Rectal smooth muscle tissue (tissue), 1 donor: ENCODE data around the gene NXPH3.
"Not testable (repeated sequence)": the region's sequence is repeated elsewhere in the genome, so short reads cannot be mapped to it uniquely, and the experiment has no call there.

Experiments
- H3K27ac ChIP-seq: one replicate; pipeline ENCODE4 v1.7.0; 2013; ENCODE audit warnings: low read depth, low read length, inconsistent platforms
- H3K27me3 ChIP-seq: one replicate; pipeline ENCODE4 v1.7.0; 2013; ENCODE audit warnings: low read length; ENCODE audit not compliant: control insufficient read depth, insufficient read depth
- H3K36me3 ChIP-seq: one replicate; pipeline ENCODE4 v1.7.0; 2013; ENCODE audit warnings: low read length; ENCODE audit not compliant: control insufficient read depth, insufficient read depth
- H3K4me1 ChIP-seq: one replicate; pipeline ENCODE4 v1.7.0; 2013; ENCODE audit warnings: low read length; ENCODE audit not compliant: control insufficient read depth, insufficient read depth
- H3K4me3 ChIP-seq: one replicate; pipeline ENCODE4 v1.7.0; 2013; ENCODE audit warnings: low read length
- H3K9ac ChIP-seq: one replicate; pipeline ENCODE4 v1.7.0; 2013; ENCODE audit warnings: low read length

NXPH3 gene

GRCh38 chr17:49549311-49549605 lies 26.4 kb upstream of the NXPH3 start:
- Histone ChIP-seq H3K4me3 (no peak overlapping the region), H3K9ac (no peak overlapping the region), H3K27me3 (no peaks in the 10 kb centered on the region), H3K4me1 (no peaks in the 10 kb centered on the region), H3K36me3 (no peaks in the 10 kb centered on the region), H3K27ac (no peak overlapping the region)

GRCh38 chr17:49549691-49550678 lies 25.7 kb upstream of the NXPH3 start:
- H3K4me1 ChIP-seq: no peaks in the 10 kb centered on the region
- no peaks in the 10 kb centered on the region for H3K27me3 ChIP-seq
- no peaks in the 10 kb centered on the region for H3K36me3 ChIP-seq
- H3K27ac ChIP-seq: no peak overlapping the region
- no peak overlapping the region for H3K9ac ChIP-seq
- H3K4me3 ChIP-seq: no peak overlapping the region

GRCh38 chr17:49550764-49551163 lies 24.9 kb upstream of the NXPH3 start:
- H3K27me3 ChIP-seq, H3K4me3 ChIP-seq, H3K9ac ChIP-seq, H3K4me1 ChIP-seq, H3K36me3 ChIP-seq, H3K27ac ChIP-seq: not testable (repeated sequence)

- Histone ChIP-seq H3K27ac (no peak overlapping the region), H3K4me3 (no peak overlapping the region), H3K4me1 (no peaks in the 10 kb centered on the region), H3K9ac (no peak overlapping the region), H3K27me3 (no peaks in the 10 kb centered on the region), H3K36me3 (no peaks in the 10 kb centered on the region)
Measured at GRCh38 chr17:49551221-49552069, 24.2 kb upstream of the NXPH3 start.

GRCh38 chr17:49552070-49552751 lies 23.5 kb upstream of the NXPH3 start:
- no peak overlapping the region for H3K9ac ChIP-seq
- no peaks in the 10 kb centered on the region for H3K36me3 ChIP-seq
- no peaks in the 10 kb centered on the region for H3K4me1 ChIP-seq
- H3K27me3 ChIP-seq: no peaks in the 10 kb centered on the region
- no peak overlapping the region for H3K4me3 ChIP-seq
- H3K27ac ChIP-seq: no peak overlapping the region

GRCh38 chr17:49553676-49554335 lies 21.9 kb upstream of the NXPH3 start:
- Histone ChIP-seq H3K27ac (no peak overlapping the region), H3K27me3 (no peaks in the 10 kb centered on the region), H3K9ac (no peak overlapping the region), H3K36me3 (no peaks in the 10 kb centered on the region), H3K4me3 (no peak overlapping the region), H3K4me1 (no peaks in the 10 kb centered on the region)

GRCh38 chr17:49554694-49555494 lies 20.8 kb upstream of the NXPH3 start:
- Histone ChIP-seq H3K4me1 (no peaks in the 10 kb centered on the region), H3K4me3 (no peak overlapping the region), H3K36me3 (no peaks in the 10 kb centered on the region), H3K9ac (no peak overlapping the region), H3K27me3 (no peaks in the 10 kb centered on the region), H3K27ac (no peak overlapping the region)

- Histone ChIP-seq H3K9ac (no peak overlapping the region), H3K4me3 (no peak overlapping the region), H3K36me3 (no peaks in the 10 kb centered on the region), H3K27ac (no peak overlapping the region), H3K27me3 (no peaks in the 10 kb centered on the region), H3K4me1 (no peaks in the 10 kb centered on the region)
Measured at GRCh38 chr17:49555495-49556222, 20.0 kb upstream of the NXPH3 start.

- Histone ChIP-seq H3K4me1 (no peaks in the 10 kb centered on the region), H3K27me3 (no peaks in the 10 kb centered on the region), H3K36me3 (no peaks in the 10 kb centered on the region), H3K27ac (no peak overlapping the region), H3K4me3 (no peak overlapping the region), H3K9ac (peak overlapping the region; percentile 22)
Measured at GRCh38 chr17:49556223-49556943, 19.3 kb upstream of the NXPH3 start.

GRCh38 chr17:49557312-49558024 lies 18.2 kb upstream of the NXPH3 start:
- no peaks in the 10 kb centered on the region for H3K4me1 ChIP-seq
- H3K4me3 ChIP-seq: no peak overlapping the region
- H3K27me3 ChIP-seq: no peaks in the 10 kb centered on the region
- no peak overlapping the region for H3K27ac ChIP-seq
- H3K9ac ChIP-seq: no peak overlapping the region
- H3K36me3 ChIP-seq: no peaks in the 10 kb centered on the region
